ENCODE results near the gene DLG2. TPM values are rescaled to one million over a fixed set of nuclear protein-coding genes. Genes with fewer than 3 reads are reported as not detected.
A peak's percentile ranks its signal among the peaks of the same experiment; 100 is the strongest.

Gene DLG2
- total and polyA plus RNA-seq, 4 experiments from 2014 or later = 0.78 to 2.7 (median 1.9) TPM

DNA sequence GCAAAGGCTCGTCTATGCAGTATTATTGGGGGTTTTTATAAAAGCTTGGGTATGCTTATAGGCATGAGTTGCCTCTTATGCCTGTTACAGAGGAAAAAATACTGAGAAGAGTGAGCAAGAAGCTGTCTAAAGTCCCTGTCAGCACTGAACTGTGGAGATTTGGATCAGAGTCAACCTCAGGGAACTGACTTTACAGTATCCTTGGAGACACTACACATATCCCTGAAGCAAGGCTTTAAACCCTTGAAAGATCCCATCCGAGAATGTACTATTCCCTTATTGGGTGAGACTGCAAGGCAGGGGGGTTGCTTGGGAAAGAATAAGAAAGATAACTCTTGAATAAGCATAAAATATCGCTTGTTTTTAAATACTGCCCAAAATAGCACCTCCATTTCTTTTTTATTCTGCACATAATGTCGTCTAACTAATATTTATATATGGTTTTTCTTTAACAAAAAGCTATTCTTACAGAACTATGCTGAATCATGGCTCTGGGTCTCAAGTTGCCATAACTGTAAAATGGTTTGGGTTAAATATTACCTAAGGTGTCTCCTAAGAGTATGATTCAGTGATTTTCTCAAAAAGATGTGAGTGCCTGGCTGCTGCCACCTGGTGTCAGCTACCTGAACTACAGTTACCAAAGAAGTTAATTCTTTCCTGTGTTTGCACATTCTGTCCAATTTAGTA, 1062.8 kb downstream of the DLG2 start:
- no peak overlapping the region for H3K4me3 ChIP-seq (ENCODE audit: low read length in 2 of 2)
- Mint-ChIP-seq H3K4me3 (no peak overlapping the region), H3K4me1 (no peaks in the 10 kb centered on the region), H3K9me3 (peaks cover 0 to 10% (median 4%) of the 10 kb centered on the region in 8 donors), H3K27me3 (no peaks in the 10 kb centered on the region), H3K36me3 (no peaks in the 10 kb centered on the region), H3K27ac (no peak overlapping the region)
- H3K36me3 ChIP-seq (ENCODE audit: insufficient read depth, low read length) = no peaks in the 10 kb centered on the region
- DNase-seq = no peak
- ChIA-PET CTCF (ENCODE audit: partially characterized antibody) (interaction anchor here (0.8 to 1.0 kb wide), 2 partner anchors 9 to 18 kb away, joined by 3 read pairs; no protein-coding TSS in a partner anchor), POLR2A (ENCODE audit: partially characterized antibody) (no interaction called here)
- no peaks in the 10 kb centered on the region for H3K27me3 ChIP-seq (ENCODE audit: insufficient read depth, low read length)
- intact Hi-C loops (cut with micrococcal nuclease) = loop anchor here (5.0 kb wide), 1 partner anchor 737 kb away; no protein-coding TSS in a partner anchor
- no peak overlapping the region for H3K27ac ChIP-seq (ENCODE audit: low read depth, low read length)
- H3K4me1 ChIP-seq (ENCODE audit: insufficient read depth, low read length) = no peaks in the 10 kb centered on the region
- H3K9me3 ChIP-seq (ENCODE audit: control insufficient read depth in 1 of 2, low read length in 2 of 2) = no peaks in the 10 kb centered on the region

DNA sequence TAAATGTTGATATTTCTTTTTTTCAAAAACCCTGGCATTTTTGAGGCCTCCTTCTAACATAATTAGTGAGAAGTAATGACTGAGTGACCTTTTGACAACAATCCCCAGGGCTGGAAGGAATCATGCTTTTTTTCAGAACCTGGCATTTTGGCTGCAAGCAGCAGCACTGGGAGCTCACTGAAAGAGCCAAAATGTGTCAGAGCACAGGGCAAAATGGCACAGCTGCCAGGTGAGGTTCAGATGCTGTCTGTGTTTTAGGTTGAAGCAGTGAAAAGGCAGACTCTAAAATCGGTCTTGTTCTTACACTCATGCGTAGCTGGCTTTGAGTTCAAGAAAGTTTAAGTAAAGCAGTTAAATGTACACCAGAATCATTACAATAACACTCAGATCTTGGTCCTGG, 1063.8 kb downstream of the DLG2 start:
- no peak overlapping the region for H3K4me3 Mint-ChIP-seq
- H3K27ac Mint-ChIP-seq = no peak overlapping the region
- POLR2A ChIA-PET (ENCODE audit: partially characterized antibody) = no interaction called here
- H3K27ac ChIP-seq (ENCODE audit: low read depth, low read length) = no peak overlapping the region
- no peaks in the 10 kb centered on the region for H3K27me3 Mint-ChIP-seq
- CTCF ChIA-PET (ENCODE audit: partially characterized antibody) = no interaction called here
- DNase-seq = no peak
- intact Hi-C loops (cut with micrococcal nuclease) = loop anchor here (5.0 kb wide), 1 partner anchor 736 kb away; no protein-coding TSS in a partner anchor
- H3K4me1 Mint-ChIP-seq = no peaks in the 10 kb centered on the region
- no peaks in the 10 kb centered on the region for H3K36me3 Mint-ChIP-seq
- no peaks in the 10 kb centered on the region for H3K27me3 ChIP-seq (ENCODE audit: insufficient read depth, low read length)
- H3K4me3 ChIP-seq (ENCODE audit: low read length in 2 of 2) = no peak overlapping the region
- H3K36me3 ChIP-seq (ENCODE audit: insufficient read depth, low read length) = no peaks in the 10 kb centered on the region
- H3K9me3 Mint-ChIP-seq = peaks cover 0 to 5% (median 0%) of the 10 kb centered on the region in 8 donors
- H3K4me1 ChIP-seq (ENCODE audit: insufficient read depth, low read length) = no peaks in the 10 kb centered on the region
- no peaks in the 10 kb centered on the region for H3K9me3 ChIP-seq (ENCODE audit: control insufficient read depth in 1 of 2, low read length in 2 of 2)

DNA sequence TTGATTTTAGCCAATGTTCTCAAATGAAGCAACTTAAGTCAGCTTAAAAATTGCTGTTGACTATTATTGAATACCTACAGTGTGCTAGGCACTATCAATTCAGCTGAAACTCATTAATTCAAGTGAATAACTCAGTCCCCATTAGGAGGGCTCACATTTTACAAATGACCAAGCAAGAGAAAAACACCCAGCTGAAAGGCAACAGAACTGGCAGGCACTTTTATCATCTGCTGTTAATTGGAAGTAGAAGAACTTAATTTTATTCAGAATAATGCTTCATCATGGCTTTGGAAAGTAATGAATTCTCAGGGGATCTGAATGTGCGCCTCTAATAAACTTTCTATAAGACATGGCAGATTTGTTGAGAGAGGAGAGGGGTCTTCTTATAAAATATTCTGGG, 1066.9 kb downstream of the DLG2 start:
- Histone ChIP-seq H3K4me3 (ENCODE audit: low read length in 2 of 2) (no peak overlapping the region), H3K27ac (ENCODE audit: low read depth, low read length) (no peak overlapping the region), H3K27me3 (ENCODE audit: insufficient read depth, low read length) (no peaks in the 10 kb centered on the region), H3K36me3 (ENCODE audit: insufficient read depth, low read length) (no peaks in the 10 kb centered on the region), H3K4me1 (ENCODE audit: insufficient read depth, low read length) (no peaks in the 10 kb centered on the region), H3K9me3 (ENCODE audit: control insufficient read depth in 1 of 2, low read length in 2 of 2) (no peaks in the 10 kb centered on the region)
- Mint-ChIP-seq H3K36me3 (no peaks in the 10 kb centered on the region), H3K27ac (no peak overlapping the region), H3K4me1 (no peaks in the 10 kb centered on the region), H3K27me3 (no peaks in the 10 kb centered on the region), H3K4me3 (no peak overlapping the region), H3K9me3 (peaks cover 0 to 4% (median 0%) of the 10 kb centered on the region in 8 donors)
- CTCF ChIA-PET (ENCODE audit: partially characterized antibody) = no interaction called here
- DNase-seq = no peak
- POLR2A ChIA-PET (ENCODE audit: partially characterized antibody) = no interaction called here
- intact Hi-C loops (cut with micrococcal nuclease) = loop anchor here (5.0 kb wide), 1 partner anchor 733 kb away; no protein-coding TSS in a partner anchor

DNA sequence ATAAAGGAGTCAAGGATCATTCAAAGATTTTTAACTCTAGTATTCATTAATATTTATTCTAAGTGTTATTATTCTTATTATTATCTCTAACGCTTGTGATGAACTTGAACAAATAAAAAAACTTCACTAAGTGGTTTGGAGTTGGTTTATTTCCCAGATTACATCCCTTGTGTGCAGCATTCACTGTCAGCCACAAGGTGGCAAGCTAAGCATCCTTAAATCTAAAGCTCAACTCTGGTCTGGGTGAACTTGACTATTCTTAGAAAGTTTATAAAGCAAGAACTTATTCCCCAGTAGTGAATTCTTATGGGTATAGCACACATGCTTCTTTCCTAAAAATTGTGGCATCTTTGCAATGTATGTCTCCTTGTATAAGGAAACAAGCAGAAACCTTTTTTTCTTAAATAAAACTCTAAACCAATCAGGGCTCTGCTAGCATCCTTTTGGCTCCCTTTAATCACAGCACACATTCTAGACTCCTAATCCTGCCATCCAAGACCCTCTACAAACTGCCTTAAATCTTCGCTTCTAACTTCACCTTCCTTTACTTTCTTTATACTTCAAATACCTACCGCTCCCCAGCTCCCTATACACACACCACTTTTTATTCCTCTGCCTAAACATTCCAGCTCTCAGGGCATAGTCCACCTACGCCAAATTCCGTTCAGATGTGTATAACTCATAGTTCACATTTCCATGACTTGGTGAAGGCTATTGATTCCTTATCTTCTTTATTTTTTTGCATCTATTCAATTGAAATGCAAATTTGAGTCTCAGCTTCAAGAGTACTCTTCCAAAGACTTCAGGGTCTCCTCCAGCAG, 1068.8 kb downstream of the DLG2 start:
- CTCF ChIA-PET (ENCODE audit: partially characterized antibody) = no interaction called here
- H3K36me3 Mint-ChIP-seq = no peaks in the 10 kb centered on the region
- H3K4me1 Mint-ChIP-seq = no peaks in the 10 kb centered on the region
- Histone ChIP-seq H3K4me3 (ENCODE audit: low read length in 2 of 2) (no peak overlapping the region), H3K27ac (ENCODE audit: low read depth, low read length) (no peak overlapping the region), H3K36me3 (ENCODE audit: insufficient read depth, low read length) (no peaks in the 10 kb centered on the region), H3K9me3 (ENCODE audit: control insufficient read depth in 1 of 2, low read length in 2 of 2) (no peaks in the 10 kb centered on the region), H3K4me1 (ENCODE audit: insufficient read depth, low read length) (no peaks in the 10 kb centered on the region), H3K27me3 (ENCODE audit: insufficient read depth, low read length) (no peaks in the 10 kb centered on the region)
- intact Hi-C loops (cut with micrococcal nuclease) = no loop called here
- no peak for DNase-seq
- POLR2A ChIA-PET (ENCODE audit: partially characterized antibody) = no interaction called here
- peaks cover 0 to 11% (median 2%) of the 10 kb centered on the region in 8 donors for H3K9me3 Mint-ChIP-seq
- H3K4me3 Mint-ChIP-seq = no peak overlapping the region
- no peaks in the 10 kb centered on the region for H3K27me3 Mint-ChIP-seq
- no peak overlapping the region for H3K27ac Mint-ChIP-seq

DNA sequence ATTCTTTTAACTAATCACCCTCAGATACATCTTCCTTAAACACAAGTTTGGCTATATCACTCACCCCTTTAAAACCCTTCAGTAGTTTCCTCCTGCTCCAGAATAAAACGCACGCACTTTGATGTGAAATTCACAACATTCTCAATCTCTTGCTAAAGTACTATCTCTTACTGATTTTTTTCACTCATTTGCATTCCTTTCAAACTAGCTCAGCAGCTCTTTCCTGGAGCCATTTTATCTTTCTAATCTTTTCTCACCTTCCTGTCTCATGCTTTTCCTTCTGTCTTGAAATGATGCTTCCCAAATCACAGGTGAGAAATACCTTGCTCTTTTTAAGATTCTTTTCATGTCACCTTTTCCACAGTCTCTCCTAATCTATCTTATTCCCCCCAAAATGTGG, 1074.4 kb downstream of the DLG2 start:
- intact Hi-C loops (cut with micrococcal nuclease) = no loop called here
- no peaks in the 10 kb centered on the region for H3K27me3 Mint-ChIP-seq
- POLR2A ChIA-PET (ENCODE audit: partially characterized antibody) = no interaction called here
- H3K4me3 Mint-ChIP-seq = no peak overlapping the region
- H3K4me1 ChIP-seq (ENCODE audit: insufficient read depth, low read length) = no peaks in the 10 kb centered on the region
- H3K4me1 Mint-ChIP-seq = no peaks in the 10 kb centered on the region
- H3K9me3 Mint-ChIP-seq = peaks cover 0 to 25% (median 9%) of the 10 kb centered on the region in 8 donors
- H3K27me3 ChIP-seq (ENCODE audit: insufficient read depth, low read length) = no peaks in the 10 kb centered on the region
- H3K27ac Mint-ChIP-seq = no peak overlapping the region
- DNase-seq = no peak
- no peaks in the 10 kb centered on the region for H3K9me3 ChIP-seq (ENCODE audit: control insufficient read depth in 1 of 2, low read length in 2 of 2)
- H3K36me3 Mint-ChIP-seq = no peaks in the 10 kb centered on the region
- no peak overlapping the region for H3K4me3 ChIP-seq (ENCODE audit: low read length in 2 of 2)
- CTCF ChIA-PET (ENCODE audit: partially characterized antibody) = no interaction called here
- no peaks in the 10 kb centered on the region for H3K36me3 ChIP-seq (ENCODE audit: insufficient read depth, low read length)
- no peak overlapping the region for H3K27ac ChIP-seq (ENCODE audit: low read depth, low read length)

DNA sequence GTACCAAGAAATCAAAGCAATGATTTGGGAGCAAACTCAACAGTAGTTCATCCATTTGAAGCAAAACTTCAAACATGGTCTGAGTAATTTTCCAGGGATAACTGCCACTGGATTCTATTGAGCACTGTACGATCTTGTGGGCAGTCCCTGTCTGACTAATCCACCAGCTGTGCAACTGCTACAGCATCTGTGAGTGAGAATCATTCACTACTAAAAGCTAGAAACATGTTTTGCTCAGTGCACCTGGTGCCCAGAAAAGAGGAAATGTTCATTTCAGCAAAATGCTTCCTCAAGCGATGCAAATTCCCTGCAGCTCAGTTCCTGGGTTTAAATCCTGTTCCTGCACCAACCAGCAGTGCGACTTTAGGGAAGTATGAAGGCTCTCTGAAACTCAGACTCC, 1077.9 kb downstream of the DLG2 start:
- Mint-ChIP-seq H3K36me3 (no peaks in the 10 kb centered on the region), H3K4me1 (no peaks in the 10 kb centered on the region), H3K9me3 (peaks cover 2 to 35% (median 21%) of the 10 kb centered on the region in 8 donors), H3K4me3 (no peak overlapping the region), H3K27me3 (no peaks in the 10 kb centered on the region), H3K27ac (no peak overlapping the region)
- intact Hi-C loops (cut with micrococcal nuclease) = no loop called here
- Histone ChIP-seq H3K4me3 (ENCODE audit: low read length in 2 of 2) (no peak overlapping the region), H3K9me3 (ENCODE audit: control insufficient read depth in 1 of 2, low read length in 2 of 2) (no peaks in the 10 kb centered on the region), H3K27me3 (ENCODE audit: insufficient read depth, low read length) (no peaks in the 10 kb centered on the region), H3K27ac (ENCODE audit: low read depth, low read length) (no peak overlapping the region), H3K36me3 (ENCODE audit: insufficient read depth, low read length) (no peaks in the 10 kb centered on the region), H3K4me1 (ENCODE audit: insufficient read depth, low read length) (no peaks in the 10 kb centered on the region)
- ChIA-PET CTCF (ENCODE audit: partially characterized antibody) (no interaction called here), POLR2A (ENCODE audit: partially characterized antibody) (no interaction called here)
- DNase-seq = peak in 1 of 5 donors; percentile 17

DNA sequence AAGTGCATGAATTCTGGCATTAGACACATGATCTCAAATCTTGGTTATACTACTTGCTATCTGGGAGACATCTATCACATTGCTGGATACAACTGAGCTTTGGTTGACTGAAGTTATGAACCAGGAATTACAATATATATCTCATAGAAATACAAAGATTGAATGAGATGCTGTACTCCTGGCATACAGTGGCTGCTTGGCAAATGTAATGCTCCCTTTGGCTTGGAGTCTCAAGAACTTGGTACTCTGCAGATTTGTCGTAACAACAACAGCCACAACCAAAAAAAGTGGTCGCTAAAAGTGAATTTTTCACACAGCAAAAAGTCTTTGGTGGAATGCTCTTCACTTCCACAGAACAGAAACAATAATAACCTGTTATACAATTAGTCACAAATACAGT, 1082.6 kb downstream of the DLG2 start:
- Histone ChIP-seq H3K9me3 (ENCODE audit: control insufficient read depth in 1 of 2, low read length in 2 of 2) (no peaks in the 10 kb centered on the region), H3K4me3 (ENCODE audit: low read length in 2 of 2) (no peak overlapping the region), H3K36me3 (ENCODE audit: insufficient read depth, low read length) (no peaks in the 10 kb centered on the region), H3K27me3 (ENCODE audit: insufficient read depth, low read length) (no peaks in the 10 kb centered on the region), H3K4me1 (ENCODE audit: insufficient read depth, low read length) (no peaks in the 10 kb centered on the region), H3K27ac (ENCODE audit: low read depth, low read length) (no peak overlapping the region)
- POLR2A ChIA-PET (ENCODE audit: partially characterized antibody) = no interaction called here
- CTCF ChIA-PET (ENCODE audit: partially characterized antibody) = no interaction called here
- Mint-ChIP-seq H3K4me3 (no peak overlapping the region), H3K36me3 (no peaks in the 10 kb centered on the region), H3K27ac (no peak overlapping the region), H3K27me3 (no peaks in the 10 kb centered on the region), H3K9me3 (peaks cover 5 to 37% (median 17%) of the 10 kb centered on the region in 8 donors), H3K4me1 (no peaks in the 10 kb centered on the region)
- DNase-seq = no peak
- intact Hi-C loops (cut with micrococcal nuclease) = no loop called here

All from CD4-positive, alpha-beta memory T cell (primary cell).